HG03159 (cell line): ENCODE data around the gene SPRR2E.
"Not testable (repeated sequence)": the region's sequence is repeated elsewhere in the genome, so short reads cannot be mapped to it uniquely, and the experiment has no call there.

Experiments
- ATAC-seq: cut with Tn5 transposase; IDR thresholded peaks from one replicate; pipeline ENCODE4 v1.9.1; 2021; ENCODE audit warnings: mild to moderate bottlenecking, moderate library complexity; ENCODE audit not compliant: unreplicated experiment

The SPRR2E gene

GRCh38 chr1:153094426-153094825, at the start of gene SPRR2E:
Gene SPRR2E, minus strand, starts transcription at chr1:153094526. Its CDS starts 775 bp downstream, at chr1:153093751.
- no peak for ATAC-seq

GRCh38 chr1:153141377-153141776, 47.1 kb upstream of the SPRR2E start:
- no peak for ATAC-seq

DNA sequence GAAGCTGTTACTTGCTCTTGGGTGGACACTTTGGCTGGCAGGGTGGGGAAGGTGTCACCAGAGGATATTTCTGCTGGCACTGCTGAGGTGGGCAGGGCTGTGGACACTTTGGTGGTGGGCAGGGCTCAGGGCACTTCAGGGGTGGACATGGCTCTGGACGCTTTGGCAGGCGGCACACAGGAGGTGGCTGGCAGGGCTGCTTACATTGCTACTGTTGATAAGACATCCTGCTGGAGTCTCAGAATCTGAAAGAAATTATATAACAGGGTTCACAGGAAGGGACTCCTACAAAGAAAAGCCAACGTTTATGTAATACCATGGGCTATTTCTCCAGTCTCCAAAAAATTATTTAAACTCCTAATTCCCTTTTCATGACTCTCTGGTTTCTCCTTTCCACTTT, 46.2 kb upstream of the SPRR2E start:
- no peak for ATAC-seq

GRCh38 chr1:153133743-153134142, 39.4 kb upstream of the SPRR2E start:
- no peak for ATAC-seq

DNA sequence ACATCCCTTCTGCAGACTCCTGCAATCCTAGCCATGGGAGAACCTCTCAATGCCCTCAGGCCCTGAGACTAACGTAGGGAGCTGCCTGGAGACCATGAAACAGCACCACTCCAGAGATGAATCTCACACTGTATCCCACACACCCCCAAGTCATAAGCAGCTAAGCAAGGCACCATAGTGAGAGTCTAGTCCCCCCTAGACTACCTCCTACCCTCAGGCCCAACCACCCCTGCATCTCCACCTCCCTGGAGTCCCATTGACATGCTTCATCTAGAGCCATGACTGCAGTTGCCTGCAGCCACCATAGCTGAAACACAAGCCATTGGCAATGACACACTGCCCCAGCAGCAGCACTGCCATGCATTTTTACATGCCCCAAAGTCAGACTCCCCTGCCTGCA, 38.9 kb upstream of the SPRR2E start:
- no peak for ATAC-seq

DNA sequence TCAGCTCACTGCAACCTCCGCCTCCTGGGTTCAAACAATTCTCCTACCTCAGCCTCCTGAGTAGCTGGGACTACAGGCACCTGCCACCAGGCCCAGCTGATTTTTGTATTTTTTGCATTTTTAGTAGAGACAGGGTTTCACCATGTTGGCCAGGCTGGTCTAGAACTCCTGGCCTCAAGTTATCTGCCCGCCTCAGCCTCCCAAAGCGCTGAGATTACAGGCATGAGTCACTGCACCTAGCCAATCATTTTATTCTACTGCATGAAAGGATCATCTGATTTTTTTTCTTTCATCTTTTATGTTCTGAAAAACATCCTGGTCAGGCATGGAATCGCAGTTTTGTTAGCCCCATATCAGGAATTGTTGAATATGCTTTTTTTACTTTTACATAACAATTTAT, 34.4 kb upstream of the SPRR2E start:
- ATAC-seq: not testable (repeated sequence)

DNA sequence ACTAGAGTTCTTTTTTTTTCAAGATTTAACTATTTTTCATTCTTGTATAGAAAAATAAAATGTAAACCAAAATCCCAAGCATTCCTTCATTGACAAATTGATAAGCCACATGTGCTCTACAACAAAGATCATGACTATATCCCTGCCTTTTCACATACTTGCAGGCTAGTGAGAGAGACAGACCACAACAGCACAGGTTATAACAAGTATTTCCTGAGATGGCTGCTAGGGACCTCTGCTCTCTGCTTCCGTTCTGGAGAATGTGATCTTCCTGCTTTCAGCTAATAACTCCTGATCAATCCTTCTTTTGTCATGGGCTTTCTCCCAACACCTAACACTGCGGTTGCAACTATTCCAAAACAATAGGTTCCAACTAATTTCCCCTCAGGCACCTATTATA, 33.0 kb upstream of the SPRR2E start:
- ATAC-seq: no peak

- ATAC-seq: no peak
Observed at GRCh38 chr1:153125536-153125935, 31.2 kb upstream of the SPRR2E start.

DNA sequence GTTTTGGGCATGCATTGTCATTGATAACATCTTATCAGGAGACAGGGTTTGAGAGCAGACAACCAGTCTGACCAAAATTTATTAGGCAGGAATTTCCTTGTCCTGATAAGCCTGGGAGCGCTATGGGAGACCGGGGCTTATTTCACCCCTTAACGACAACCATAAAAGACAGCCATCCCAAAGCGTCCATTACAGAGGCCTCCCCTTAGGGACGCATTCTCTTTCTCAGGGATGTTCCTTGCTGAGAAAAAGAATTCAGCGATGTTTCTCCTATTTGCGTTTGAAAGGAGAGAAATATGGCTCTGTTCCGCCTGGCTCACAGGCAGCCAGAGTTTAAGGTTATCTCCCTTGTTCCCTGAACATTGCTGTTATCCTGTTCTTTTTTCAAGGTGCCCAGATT, 29.5 kb upstream of the SPRR2E start:
- ATAC-seq: not testable (repeated sequence)

DNA sequence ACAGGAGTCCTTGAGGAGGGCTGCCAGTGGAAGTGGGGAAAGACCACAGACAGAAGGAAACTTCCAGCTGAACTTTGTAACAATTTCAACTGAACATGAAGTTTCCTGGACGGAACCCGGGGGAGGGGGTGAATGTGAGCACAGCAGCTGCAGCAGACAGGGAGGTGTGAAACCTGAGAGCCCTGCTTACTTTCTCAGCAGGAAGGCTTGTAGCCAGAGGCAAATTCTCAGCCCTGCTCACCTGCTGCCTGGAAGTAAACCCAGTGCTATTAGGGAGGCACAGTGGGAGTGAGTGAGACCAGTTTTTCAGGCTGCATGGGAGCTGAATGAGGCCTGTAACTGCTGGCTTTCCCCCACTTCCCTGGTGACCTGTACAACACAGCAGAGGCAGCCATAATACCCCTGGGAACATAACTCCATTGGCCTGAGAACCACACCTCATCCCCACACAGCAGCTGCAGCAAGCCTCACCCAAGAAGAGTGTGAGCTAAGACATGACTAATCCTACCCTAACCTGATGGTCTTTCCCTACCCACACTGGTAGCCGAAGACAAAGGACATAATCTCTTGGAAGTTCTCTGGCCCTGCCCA, 28.6 kb upstream of the SPRR2E start:
- ATAC-seq: no peak

- ATAC-seq: no peak
Observed at GRCh38 chr1:153120945-153121344, 26.6 kb upstream of the SPRR2E start.

DNA sequence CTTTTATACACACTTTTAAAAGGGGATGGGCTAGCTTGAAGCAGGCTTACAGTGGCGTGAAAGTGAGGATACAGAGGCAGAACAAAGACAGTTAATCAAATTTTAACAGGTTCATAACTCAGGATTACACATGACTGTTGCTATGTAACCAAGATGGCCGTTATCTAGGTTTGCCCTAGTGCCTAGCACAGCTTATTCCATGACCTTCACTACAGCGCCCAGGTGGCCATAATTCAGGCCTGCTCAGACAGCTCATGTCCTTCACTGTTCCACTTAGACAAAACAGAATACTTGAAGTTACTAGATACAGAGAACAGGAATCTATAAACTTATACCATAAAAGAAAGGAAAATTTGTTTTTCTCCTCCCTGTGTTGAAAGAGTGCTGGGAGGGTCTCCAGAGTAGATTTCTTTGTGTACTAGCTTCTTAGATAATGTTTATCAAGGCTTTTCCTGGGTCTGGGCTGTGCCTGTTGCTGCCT, 25.2 kb upstream of the SPRR2E start:
- ATAC-seq: no peak

DNA sequence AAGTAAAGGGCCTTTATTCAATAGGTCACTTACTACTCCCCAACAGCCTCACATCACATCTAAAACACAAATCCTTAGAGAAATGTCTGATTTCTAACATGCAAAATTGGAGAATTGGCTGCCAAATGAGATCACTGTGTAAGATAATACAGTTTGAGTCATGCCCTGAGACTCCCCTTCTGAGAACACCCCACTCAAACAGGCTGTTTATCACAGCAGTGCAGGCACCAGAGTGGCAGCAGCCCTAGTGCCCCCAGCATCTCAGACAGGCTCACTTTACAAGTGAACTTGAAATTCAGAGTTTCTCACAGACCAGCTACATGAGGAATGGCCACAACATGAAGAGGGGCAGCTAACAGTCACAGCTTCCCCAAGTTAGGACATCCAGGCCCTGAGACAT, 20.9 kb upstream of the SPRR2E start:
- ATAC-seq: not testable (repeated sequence)

DNA sequence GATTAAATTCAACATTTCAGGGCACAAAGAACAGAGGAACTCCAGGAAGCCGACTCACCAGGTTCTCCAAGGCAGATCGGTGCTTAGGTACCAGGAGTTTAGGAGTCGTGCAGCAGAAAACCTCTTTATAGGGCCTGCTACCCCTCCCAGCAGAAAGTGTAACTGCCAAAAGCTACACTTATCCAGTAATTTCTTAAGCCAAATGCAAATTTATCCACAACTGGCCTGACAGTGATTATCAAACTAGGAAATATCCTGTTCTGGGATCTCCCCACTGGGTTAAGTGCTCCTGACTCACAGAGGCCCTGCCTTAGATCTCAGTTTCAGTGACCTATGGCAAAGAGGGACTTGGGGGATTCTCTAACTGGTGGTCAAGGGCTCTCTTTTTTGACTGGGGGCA, 19.1 kb upstream of the SPRR2E start, which contains the start of gene SPRR2F:
Gene SPRR2F (minus strand): TSS at position 101 of the 400 bp plus-strand sequence. CDS start 783 bp downstream, outside the sequence.
- no peak for ATAC-seq

DNA sequence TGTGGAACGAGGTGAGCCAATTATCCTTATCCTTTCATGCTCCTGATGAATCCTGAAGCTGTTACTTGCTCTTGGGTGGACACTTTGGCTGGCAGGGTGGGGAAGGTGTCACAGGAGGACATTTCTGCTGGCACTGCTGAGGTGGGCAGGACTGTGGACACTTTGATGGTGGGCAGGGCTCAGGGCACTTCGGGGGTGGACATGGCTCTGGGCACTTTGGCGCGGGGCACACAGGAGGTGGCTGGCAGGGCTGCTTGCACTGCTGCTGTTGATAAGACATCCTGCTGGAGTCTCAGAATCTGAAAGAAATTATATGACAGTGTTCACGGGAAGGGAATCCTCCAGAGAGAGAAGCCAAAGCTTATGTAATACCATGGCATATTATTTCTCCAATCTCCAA, 18.1 kb upstream of the SPRR2E start:
- not testable (repeated sequence) for ATAC-seq

DNA sequence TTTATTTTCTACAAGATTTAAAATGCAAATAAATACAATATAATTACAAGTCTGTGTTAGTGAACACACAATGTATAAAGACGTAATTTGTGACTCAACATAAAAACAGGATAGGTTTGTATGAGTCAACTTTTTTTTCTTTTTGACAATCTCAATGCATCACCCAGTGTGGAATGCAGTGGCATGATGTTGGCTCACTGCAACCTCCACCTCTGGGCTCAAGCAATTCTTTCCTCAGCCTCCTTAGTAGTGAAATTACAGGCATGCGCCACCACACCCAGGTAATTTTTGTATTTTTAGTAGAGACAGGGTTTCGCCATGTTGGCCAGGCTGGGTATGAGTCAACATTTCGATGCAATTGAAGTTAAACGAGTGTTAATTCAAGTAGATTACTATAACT, 5.9 kb upstream of the SPRR2E start:
- no peak for ATAC-seq

DNA sequence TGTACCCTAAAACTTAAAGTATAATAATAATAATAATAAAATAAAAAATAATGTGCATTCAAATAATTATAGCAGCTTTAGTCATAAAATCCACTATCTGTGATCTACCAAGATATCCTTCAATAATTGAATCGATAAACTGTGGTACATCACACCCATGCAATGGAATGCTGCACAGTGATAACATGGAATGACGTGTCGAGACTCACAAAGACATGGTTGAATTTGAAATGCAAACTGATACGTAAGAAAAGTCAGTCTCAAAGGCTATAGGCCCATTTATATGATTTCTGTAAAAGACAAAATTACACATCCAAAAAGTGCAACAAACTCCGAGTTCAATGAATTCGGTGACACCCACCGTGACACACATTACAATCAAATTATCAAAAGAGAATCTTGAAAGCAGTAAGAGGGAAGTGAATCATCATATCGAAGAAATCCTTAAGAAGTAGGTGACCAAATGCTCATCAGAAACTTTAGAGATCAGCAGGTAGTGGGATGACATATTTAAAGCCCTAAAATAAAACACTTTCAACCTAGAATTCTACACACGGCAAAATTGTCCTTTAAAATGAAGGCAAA, 5.2 kb upstream of the SPRR2E start:
- ATAC-seq: no peak

GRCh38 chr1:153095764-153096163, 1.4 kb upstream of the SPRR2E start:
- no peak for ATAC-seq

GRCh38 chr1:153087652-153088051, 6.7 kb downstream of the SPRR2E start:
- no peak for ATAC-seq

DNA sequence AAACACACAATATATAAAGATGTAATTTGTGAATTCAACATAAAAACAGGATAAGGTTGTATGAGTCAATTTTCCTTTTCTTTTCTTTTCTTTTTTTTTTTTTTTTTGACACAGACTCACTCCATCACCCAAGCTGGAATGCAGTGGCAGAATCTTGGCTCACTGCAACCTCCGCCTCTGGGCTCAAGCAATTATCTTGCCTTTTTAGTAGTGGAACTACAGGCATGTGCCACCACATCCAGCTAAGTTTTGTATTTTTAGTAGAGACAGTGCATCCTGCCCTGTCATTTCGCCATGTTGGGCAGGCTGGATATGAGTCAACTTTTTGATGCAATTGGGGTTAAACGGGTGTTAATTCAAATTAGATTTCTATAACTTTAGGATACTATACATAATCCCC, 12.6 kb downstream of the SPRR2E start:
- no peak for ATAC-seq

DNA sequence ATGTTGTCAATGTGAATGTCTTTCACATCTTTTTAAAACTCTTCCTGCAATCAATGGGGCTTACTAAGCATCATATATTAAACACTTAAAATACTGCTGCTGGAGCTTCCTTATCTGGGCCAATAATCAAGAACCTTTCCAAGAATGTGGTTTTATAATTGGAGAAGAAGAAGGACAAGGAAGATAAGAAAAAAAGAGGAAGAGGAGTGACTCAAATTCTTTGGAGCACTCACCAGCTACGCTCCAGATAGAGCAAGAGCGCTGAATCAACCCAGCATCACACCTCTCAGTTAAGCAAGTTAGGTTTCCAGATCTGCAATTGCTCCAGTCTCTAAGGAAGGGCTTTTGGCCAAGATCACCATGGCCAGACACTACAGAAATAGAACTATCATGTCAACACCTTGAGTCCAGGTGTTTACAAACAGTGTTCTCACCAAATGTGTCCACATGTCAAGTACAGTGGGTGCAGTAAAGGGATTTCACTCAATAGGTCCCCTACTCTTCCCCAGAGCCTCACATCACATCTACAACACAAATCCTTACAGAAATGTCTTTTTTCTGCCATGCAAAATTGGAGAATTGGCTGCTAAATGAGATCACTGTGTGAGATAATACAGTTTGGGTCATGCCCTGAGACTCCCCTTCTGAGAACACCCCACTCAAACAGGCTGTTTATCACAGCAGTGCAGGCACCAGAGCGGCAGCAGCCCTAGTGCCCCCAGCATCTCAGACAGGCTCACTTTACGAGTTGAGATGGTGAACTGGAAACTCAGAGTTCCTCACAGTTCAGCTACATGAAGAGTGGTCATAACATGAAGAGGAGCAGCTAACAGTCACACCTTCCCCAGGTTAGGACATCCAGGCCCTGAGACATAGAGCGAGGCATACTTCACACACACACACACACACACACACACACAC, 21.3 kb downstream of the SPRR2E start:
- no peak for ATAC-seq

DNA sequence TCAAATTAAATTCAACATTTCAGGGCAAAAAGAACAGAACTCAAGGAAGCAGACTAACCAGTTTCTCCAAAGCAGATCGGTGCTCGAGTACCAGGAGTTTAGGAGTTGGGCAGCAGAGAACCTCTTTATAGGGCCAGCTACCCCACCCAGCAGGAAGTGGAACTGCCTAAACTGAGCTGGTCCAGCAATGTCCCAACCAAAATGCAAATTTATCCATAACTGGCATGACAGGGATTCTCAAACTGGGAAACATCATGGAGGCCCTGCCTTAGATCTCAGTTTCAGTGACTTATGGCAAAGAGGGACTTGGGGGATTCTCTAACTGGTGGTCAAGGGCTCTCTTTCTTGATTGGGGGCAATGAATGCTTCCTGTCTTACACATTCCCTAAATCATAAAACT, 22.8 kb downstream of the SPRR2E start, which contains the start of gene SPRR2B:
Gene SPRR2B (minus strand): TSS at position 101 of the 400 bp plus-strand sequence. CDS start 772 bp downstream, outside the sequence.
- ATAC-seq: no peak
